Sigmoid colon (tissue), 7 donors: ENCODE results near the gene HMX1. TPM values are rescaled to one million over a fixed set of nuclear protein-coding genes. Genes with fewer than 3 reads are reported as not detected.

Experiments
- DNase-seq: peaks from one replicate; pipeline ENCODE4 v3.0.0-alpha.2; 2019
- H3K27ac ChIP-seq, 4 donors: fragments of 200-600 bp; sonication (generic); one replicate each; pipeline ENCODE4 v1.5.1; 2016 to 2019; ENCODE audit warnings: mild to moderate bottlenecking in 1 of 4
- H3K27me3 ChIP-seq, 3 donors: fragments of 200-600 bp; sonication (generic); one replicate each; pipeline ENCODE4 v1.5.1; 2019; ENCODE audit warnings: mild to moderate bottlenecking in 1 of 3
- H3K36me3 ChIP-seq, 4 donors: fragments of 200-600 bp; sonication (generic); one replicate each; pipeline ENCODE4 v1.5.1; 2016 to 2019
- H3K4me1 ChIP-seq, 4 donors: fragments of 200-600 bp; sonication (generic); one replicate each; pipeline ENCODE4 v1.5.1; 2017 to 2019
- H3K4me3 ChIP-seq, 4 donors: fragments of 200-600 bp; sonication (generic); one replicate each; pipeline ENCODE4 v1.5.1; 2017 to 2019; ENCODE audit warnings: mild to moderate bottlenecking in 2 of 4, moderate library complexity in 1 of 4
- H3K9me3 ChIP-seq, 4 donors: fragments of 200-600 bp in 3 of 4; sonication (generic) in 3 of 4; one replicate each; pipeline versions ENCODE4 v1.5.1 to v1.6.1; 2013 to 2019
- EP300 ChIP-seq, 4 donors: sonication (generic); formaldehyde crosslinking; IDR thresholded peaks; one replicate each; pipeline ENCODE4 v1.6.1; 2017; ENCODE audit warnings: antibody characterized with exemption in 4 of 4
- POLR2A ChIP-seq, 2 donors: fragments of 450-650 bp; IDR thresholded peaks; one replicate each; pipeline ENCODE4 v1.6.1; 2016; ENCODE audit warnings: antibody characterized with exemption in 2 of 2, mild to moderate bottlenecking in 2 of 2, moderate library complexity in 2 of 2
- POLR2AphosphoS5 ChIP-seq, 4 donors: sonication (generic); formaldehyde crosslinking; IDR thresholded peaks; one replicate each; pipeline ENCODE4 v1.6.1; 2017; ENCODE audit warnings: antibody characterized with exemption in 4 of 4
- WGBS, 2 donors: extraction: QIAGEN DNeasy Blood & Tissue Kit; methylation state at CpG; one replicate each; pipeline ENCODE4 v1.1.7; 2013; 5-methylcytosine and 5-hydroxymethylcytosine counted together
- intact Hi-C: fragments of 100-400 bp; cut with DNase I; formaldehyde crosslinking; loops from one replicate; pipeline ENCODE4 v1.15.1; 2023
- polyA plus RNA-seq, 3 donors: library from polyadenylated mRNA; stranded (reverse); fragments of 200-250 nt; gene quantifications; one replicate each; pipeline ENCODE4 v1.2.3, GENCODE V29; 2013
- total RNA-seq, 4 donors: library from RNA; depleted of rRNA; stranded (reverse); fragments of >200 nt; gene quantifications; one replicate each; pipeline ENCODE4 v1.1.0, GENCODE V29; 2016
- TF ChIP-seq, protein P1 (sequence below), 4 experiments: fragments of 450-650 bp in 3 of 4; fragments of 200-600 bp in 1 of 4; IDR thresholded peaks; one replicate each; pipeline ENCODE4 v1.5.1; 2016 to 2019; ENCODE audit warnings: antibody characterized with exemption in 4 of 4, mild to moderate bottlenecking in 3 of 4, moderate library complexity in 2 of 4
- donor health status: healthy with polysubstance abuse.
- donor health status: Bipolar disorder and iron deficiency.
- donor health status: healthy.

Gene HMX1
- total and polyA plus RNA-seq, 7 donors, result 1.1 to 1.7 TPM; not detected in 5

- TF ChIP-seq POLR2AphosphoS5 (IDR thresholded peaks at IDR 0.05), result no peak
- TF ChIP-seq EP300 (IDR thresholded peaks at IDR 0.05), result no peak
- TF ChIP-seq POLR2A (IDR thresholded peaks at IDR 0.05), result no peak
- TF ChIP-seq, protein P1, sequence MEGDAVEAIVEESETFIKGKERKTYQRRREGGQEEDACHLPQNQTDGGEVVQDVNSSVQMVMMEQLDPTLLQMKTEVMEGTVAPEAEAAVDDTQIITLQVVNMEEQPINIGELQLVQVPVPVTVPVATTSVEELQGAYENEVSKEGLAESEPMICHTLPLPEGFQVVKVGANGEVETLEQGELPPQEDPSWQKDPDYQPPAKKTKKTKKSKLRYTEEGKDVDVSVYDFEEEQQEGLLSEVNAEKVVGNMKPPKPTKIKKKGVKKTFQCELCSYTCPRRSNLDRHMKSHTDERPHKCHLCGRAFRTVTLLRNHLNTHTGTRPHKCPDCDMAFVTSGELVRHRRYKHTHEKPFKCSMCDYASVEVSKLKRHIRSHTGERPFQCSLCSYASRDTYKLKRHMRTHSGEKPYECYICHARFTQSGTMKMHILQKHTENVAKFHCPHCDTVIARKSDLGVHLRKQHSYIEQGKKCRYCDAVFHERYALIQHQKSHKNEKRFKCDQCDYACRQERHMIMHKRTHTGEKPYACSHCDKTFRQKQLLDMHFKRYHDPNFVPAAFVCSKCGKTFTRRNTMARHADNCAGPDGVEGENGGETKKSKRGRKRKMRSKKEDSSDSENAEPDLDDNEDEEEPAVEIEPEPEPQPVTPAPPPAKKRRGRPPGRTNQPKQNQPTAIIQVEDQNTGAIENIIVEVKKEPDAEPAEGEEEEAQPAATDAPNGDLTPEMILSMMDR (IDR thresholded peaks at IDR 0.05), result no peak
- no peaks in the 10 kb centered on the region for H3K9me3 ChIP-seq
- H3K27me3 ChIP-seq, result peaks cover 55 to 100% (median 98%) of the 10 kb centered on the region in 3 donors
- WGBS, 2 donors, result 4 to 6% methylated on average over 64 of the region's 64 CpGs
- no peak overlapping the region for H3K4me3 ChIP-seq
- no peak overlapping the region for H3K27ac ChIP-seq
- no peaks in the 10 kb centered on the region for H3K36me3 ChIP-seq
- peaks cover 0 to 33% (median 31%) of the 10 kb centered on the region in 4 donors for H3K4me1 ChIP-seq
- no peak for DNase-seq
- intact Hi-C loops, result no loop called here
Observed at GRCh38 chr4:8861576-8862295, 9.9 kb downstream of the HMX1 start.

DNA sequence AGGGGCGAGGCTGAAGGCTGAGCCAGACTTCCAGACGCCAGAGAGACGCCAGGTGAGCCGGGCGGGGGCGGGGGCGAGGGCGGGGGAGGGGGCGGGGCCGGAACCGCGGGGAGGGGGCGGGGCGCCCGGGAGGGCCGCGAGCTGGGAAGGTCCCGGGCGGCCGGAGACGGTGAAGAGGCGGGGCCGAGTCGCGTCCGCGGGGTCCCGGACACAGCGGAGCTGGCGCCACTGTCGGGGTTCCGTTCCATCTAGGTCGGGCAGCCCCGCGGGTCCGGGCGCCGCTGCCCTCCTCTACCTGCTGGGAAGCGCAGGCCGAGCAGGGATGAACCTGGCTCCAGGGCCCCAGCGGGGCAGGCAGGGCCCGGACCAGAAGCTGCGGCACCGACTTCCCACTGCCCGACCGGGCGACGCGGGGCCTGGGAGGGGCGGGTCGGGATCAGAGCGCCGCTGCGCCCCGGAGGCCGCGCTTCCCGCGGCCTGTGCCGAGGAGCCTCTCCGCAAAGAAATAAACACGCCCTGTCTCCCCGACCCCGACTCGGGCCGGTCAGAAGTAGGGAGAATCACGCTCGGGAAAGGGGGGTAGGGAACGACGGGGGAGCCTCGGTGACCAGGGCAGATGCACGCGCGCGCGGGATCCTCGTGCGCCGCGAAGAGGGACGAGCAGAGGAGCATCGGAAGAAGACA, 10.6 kb downstream of the HMX1 start:
- Histone ChIP-seq H3K27me3 (peaks cover 54 to 100% (median 98%) of the 10 kb centered on the region in 3 donors), H3K4me1 (peaks cover 0 to 33% (median 31%) of the 10 kb centered on the region in 4 donors), H3K27ac (no peak overlapping the region), H3K9me3 (no peaks in the 10 kb centered on the region), H3K36me3 (no peaks in the 10 kb centered on the region), H3K4me3 (no peak overlapping the region)
- no peak for DNase-seq
- intact Hi-C loops, result no loop called here
- WGBS, 2 donors, result 2% methylated on average over 82 of the region's 82 CpGs
- TF ChIP-seq, protein P1 (IDR thresholded peaks at IDR 0.05), result no peak
- no peak for TF ChIP-seq EP300 (IDR thresholded peaks at IDR 0.05)
- no peak for TF ChIP-seq POLR2A (IDR thresholded peaks at IDR 0.05)
- no peak for TF ChIP-seq POLR2AphosphoS5 (IDR thresholded peaks at IDR 0.05)

GRCh38 chr4:8860096-8860891, 11.3 kb downstream of the HMX1 start:
- 4 to 12% methylated on average over 70 of the region's 70 CpGs for WGBS, 2 donors
- H3K27me3 ChIP-seq, result peaks cover 51 to 100% (median 98%) of the 10 kb centered on the region in 3 donors
- H3K27ac ChIP-seq, result no peak overlapping the region
- H3K9me3 ChIP-seq, result no peaks in the 10 kb centered on the region
- H3K4me1 ChIP-seq, result peaks cover 0 to 33% (median 31%) of the 10 kb centered on the region in 4 donors
- intact Hi-C loops, result no loop called here
- no peak for TF ChIP-seq EP300 (IDR thresholded peaks at IDR 0.05)
- no peak for TF ChIP-seq POLR2AphosphoS5 (IDR thresholded peaks at IDR 0.05)
- TF ChIP-seq, protein P1 (IDR thresholded peaks at IDR 0.05), result no peak
- no peak for TF ChIP-seq POLR2A (IDR thresholded peaks at IDR 0.05)
- no peak overlapping the region for H3K4me3 ChIP-seq
- no peaks in the 10 kb centered on the region for H3K36me3 ChIP-seq
- no peak for DNase-seq

GRCh38 chr4:8859550-8860095, 12.0 kb downstream of the HMX1 start:
- Histone ChIP-seq H3K9me3 (no peaks in the 10 kb centered on the region), H3K4me1 (peaks cover 0 to 33% (median 31%) of the 10 kb centered on the region in 4 donors), H3K4me3 (no peak overlapping the region), H3K27ac (no peak overlapping the region), H3K36me3 (no peaks in the 10 kb centered on the region), H3K27me3 (peaks cover 51 to 100% (median 97%) of the 10 kb centered on the region in 3 donors)
- 6 to 16% methylated on average over 38 of the region's 38 CpGs for WGBS, 2 donors
- TF ChIP-seq, protein P1 (IDR thresholded peaks at IDR 0.05), result no peak
- no peak for TF ChIP-seq POLR2A (IDR thresholded peaks at IDR 0.05)
- no peak for TF ChIP-seq POLR2AphosphoS5 (IDR thresholded peaks at IDR 0.05)
- DNase-seq, result no peak
- intact Hi-C loops, result no loop called here
